Vagina (tissue), 2 donors: ENCODE results near the gene ZNF787.

Experiments used
- CTCF ChIP-seq, 3 experiments: fragments of 450-650 bp in 2 of 3; fragments of 200-600 bp in 1 of 3; sonication (generic) in 1 of 3; IDR thresholded peaks; one replicate each; pipeline ENCODE4 v1.5.1; 2017 to 2019; ENCODE audit warnings: antibody characterized with exemption in 3 of 3, mild to moderate bottlenecking in 2 of 3, moderate library complexity in 2 of 3
- POLR2A ChIP-seq, 2 donors: fragments of 450-650 bp; IDR thresholded peaks; one replicate each; pipeline ENCODE4 v1.6.1; 2017; ENCODE audit warnings: antibody characterized with exemption in 2 of 2, mild to moderate bottlenecking in 2 of 2, moderate library complexity in 2 of 2
- POLR2AphosphoS5 ChIP-seq, 2 donors: sonication (generic); formaldehyde crosslinking; IDR thresholded peaks; one replicate each; pipeline ENCODE4 v1.9.0; 2017; ENCODE audit warnings: antibody characterized with exemption in 2 of 2, mild to moderate bottlenecking in 2 of 2, low read depth in 1 of 2; ENCODE audit not compliant: insufficient read depth in 1 of 2

- no peak for TF ChIP-seq CTCF (IDR thresholded peaks at IDR 0.05)
- TF ChIP-seq POLR2AphosphoS5 (IDR thresholded peaks at IDR 0.05; ENCODE audit: insufficient read depth in 1 of 2, low read depth in 1 of 2), result no peak
- TF ChIP-seq POLR2A (IDR thresholded peaks at IDR 0.05), result no peak
Observed at GRCh38 chr19:56148096-56148495, 27.0 kb upstream of the ZNF787 start.
